GM18907 (cell line): ENCODE measurements around the gene PRL.

ENCODE experiments used
- ATAC-seq: cut with Tn5 transposase; IDR thresholded peaks from one replicate; pipeline ENCODE4 v1.9.1; 2021; ENCODE audit warnings: mild to moderate bottlenecking, moderate library complexity; ENCODE audit not compliant: unreplicated experiment

Gene PRL

GRCh38 chr6:22295145-22295544 is 1.7 kb downstream of the PRL start:
- ATAC-seq = no peak

- no peak for ATAC-seq
These were observed 2.5 kb downstream of the PRL start for GRCh38 chr6:22294301-22294700.

GRCh38 chr6:22290045-22290444 is 6.8 kb downstream of the PRL start:
- ATAC-seq = no peak

- ATAC-seq = no peak
These were observed 8.1 kb downstream of the PRL start for GRCh38 chr6:22288721-22289120.

- ATAC-seq = no peak
These were observed 12.2 kb downstream of the PRL start for GRCh38 chr6:22284666-22285065.

GRCh38 chr6:22281341-22282085 is 15.3 kb downstream of the PRL start:
- no peak for ATAC-seq

- ATAC-seq = no peak
These were observed 17.4 kb downstream of the PRL start for GRCh38 chr6:22279427-22279826.

- peak; percentile 81 for ATAC-seq
These were observed 25.8 kb downstream of the PRL start for GRCh38 chr6:22271081-22271480.

- no peak for ATAC-seq
These were observed 33.1 kb downstream of the PRL start for GRCh38 chr6:22263748-22264147.

- no peak for ATAC-seq
These were observed 42.0 kb downstream of the PRL start for GRCh38 chr6:22254886-22255285.

GRCh38 chr6:22253955-22254655 is 42.7 kb downstream of the PRL start:
- ATAC-seq = no peak

GRCh38 chr6:22251348-22251747 is 45.5 kb downstream of the PRL start:
- ATAC-seq = no peak

GRCh38 chr6:22250486-22250885 is 46.4 kb downstream of the PRL start:
- ATAC-seq = no peak

GRCh38 chr6:22249711-22250350 is 47.0 kb downstream of the PRL start:
- no peak for ATAC-seq

GRCh38 chr6:22248513-22249308 is 48.1 kb downstream of the PRL start:
- no peak for ATAC-seq

GRCh38 chr6:22247916-22248482 is 48.8 kb downstream of the PRL start:
- no peak for ATAC-seq

- no peak for ATAC-seq
These were observed 56.8 kb downstream of the PRL start for GRCh38 chr6:22240025-22240424.

GRCh38 chr6:22239261-22239921 is 57.4 kb downstream of the PRL start:
- ATAC-seq = no peak

GRCh38 chr6:22238861-22239260 is 58.0 kb downstream of the PRL start:
- ATAC-seq = no peak

- ATAC-seq = no peak
These were observed 59.3 kb downstream of the PRL start for GRCh38 chr6:22237526-22237925.
